GM12878 (cell line): ENCODE measurements around the gene CD82. TPM values are rescaled to one million over a fixed set of nuclear protein-coding genes. Genes with fewer than 3 reads are reported as not detected.

Experiments
- EZH2 ChIP-seq: IDR thresholded peaks from 2 replicates; pipeline ENCODE4 v1.6.1; 2012; ENCODE audit warnings: low read depth, mild to moderate bottlenecking, control low read depth, inconsistent platforms, low read length, borderline replicate concordance; ENCODE audit not compliant: control insufficient read depth
- FOS ChIP-seq: IDR thresholded peaks from 3 replicates; pipeline ENCODE4 v1.6.1; 2011; ENCODE audit warnings: borderline replicate concordance; ENCODE audit not compliant: insufficient read length; ENCODE audit errors: extremely low read depth
- HDGF ChIP-seq: fragments of 450-650 bp; IDR thresholded peaks from 2 replicates; pipeline ENCODE4 v1.6.1; 2016; ENCODE audit warnings: antibody characterized with exemption
- KLF5 ChIP-seq: fragments of 450-650 bp; IDR thresholded peaks from 2 replicates; pipeline ENCODE4 v1.6.1; 2014; ENCODE audit warnings: mild to moderate bottlenecking; ENCODE audit not compliant: partially characterized antibody
- NFXL1 ChIP-seq: fragments of 450-650 bp; IDR thresholded peaks from 2 replicates; pipeline ENCODE4 v1.6.1; 2017; ENCODE audit warnings: antibody characterized with exemption, mild to moderate bottlenecking, borderline replicate concordance
- NR2C2 ChIP-seq: IDR thresholded peaks from 2 replicates; pipeline ENCODE4 v1.6.1; 2011; ENCODE audit warnings: borderline replicate concordance, low read depth; ENCODE audit not compliant: control insufficient read depth, insufficient read length
- POLR2A ChIP-seq: IDR thresholded peaks from 2 replicates; pipeline ENCODE4 v1.6.1; 2011; ENCODE audit warnings: low read depth, mild to moderate bottlenecking, low read length
- RAD51 ChIP-seq: fragments of 450-650 bp; IDR thresholded peaks from 2 replicates; pipeline ENCODE4 v1.6.1; 2016; ENCODE audit warnings: moderate library complexity, mild to moderate bottlenecking, inconsistent platforms
- SMAD1 ChIP-seq: fragments of 450-650 bp; IDR thresholded peaks from 2 replicates; pipeline ENCODE4 v1.6.1; 2018; ENCODE audit warnings: mild to moderate bottlenecking, low read depth; ENCODE audit not compliant: partially characterized antibody
- SP1 ChIP-seq: IDR thresholded peaks from one replicate; pipeline ENCODE4 v1.6.1; 2011; ENCODE audit warnings: low read depth, low read length
- SREBF2 ChIP-seq: IDR thresholded peaks from 2 replicates; pipeline ENCODE4 v1.6.1; 2012; ENCODE audit warnings: mild to moderate bottlenecking, low read length
- SUPT20H ChIP-seq: IDR thresholded peaks from 2 replicates; pipeline ENCODE4 v1.6.1; 2011; ENCODE audit warnings: low read depth, mild to moderate bottlenecking, low read length, moderate library complexity, borderline replicate concordance; ENCODE audit not compliant: control insufficient read depth
- TARDBP ChIP-seq: IDR thresholded peaks from 2 replicates; pipeline ENCODE4 v1.6.1; 2016; ENCODE audit warnings: borderline replicate concordance
- TBL1XR1 ChIP-seq: IDR thresholded peaks from 2 replicates; pipeline ENCODE4 v1.6.1; 2012; ENCODE audit warnings: low read depth, low read length, improper control_type of control experiment
- WRNIP1 ChIP-seq: IDR thresholded peaks from 2 replicates; pipeline ENCODE4 v1.6.1; 2011; ENCODE audit warnings: low read depth, low read length, improper control_type of control experiment, borderline replicate concordance
- polyA plus RNA-seq, 11 experiments: library from polyadenylated mRNA; depleted of rRNA in 4 of 11; unstranded in 6 of 11; stranded (reverse) in 5 of 11; fragments of >200 nt; fragmentation: Nextera tagmentation in 4 of 11; fragmentation: Illumina TruSeq in 1 of 11; extraction: Ambion mirVana in 4 of 11; extraction: Trizol in 1 of 11; gene quantifications; 1 replicate in 1 of 11; 2 replicates in 10 of 11; pipeline versions ENCODE4 v1.2.1 to v1.2.3, GENCODE V29; 2011 to 2016; ENCODE audit warnings: inconsistent platforms in 2 of 11, missing spikeins in 2 of 11, low read depth in 1 of 11
- total RNA-seq, 4 experiments: library from RNA; depleted of rRNA in 3 of 4; stranded (reverse); fragments of >200 nt in 3 of 4; fragmentation: Illumina TruSeq in 1 of 4; extraction: Trizol in 1 of 4; gene quantifications; 2 replicates each; pipeline versions ENCODE4 v1.2.1 to v1.2.3, GENCODE V29; 2013 to 2021
- TF ChIP-seq, protein P1 (sequence below): IDR thresholded peaks from 2 replicates; pipeline ENCODE4 v1.6.1; 2012; ENCODE audit warnings: improper control_type of control experiment, low read depth, low read length; ENCODE audit not compliant: insufficient replicate concordance
- TF ChIP-seq, protein P2 (sequence below): IDR thresholded peaks from 2 replicates; pipeline ENCODE4 v1.6.1; 2012; ENCODE audit warnings: low read length, inconsistent platforms
- TF ChIP-seq, protein P3 (sequence below): fragments of 450-650 bp; IDR thresholded peaks from 2 replicates; pipeline ENCODE4 v1.6.1; 2017; ENCODE audit warnings: low read depth, mild to moderate bottlenecking, moderate library complexity
- TF ChIP-seq, protein P4 (sequence below): IDR thresholded peaks from 2 replicates; pipeline ENCODE4 v1.6.1; 2012; ENCODE audit warnings: low read depth, low read length, improper control_type of control experiment
- TF ChIP-seq, protein P5 (sequence below): IDR thresholded peaks from 2 replicates; pipeline ENCODE4 v1.6.1; 2011; ENCODE audit warnings: borderline replicate concordance, low read depth, mild to moderate bottlenecking, moderate library complexity, low read length; ENCODE audit not compliant: insufficient read depth, poor library complexity, severe bottlenecking

The CD82 gene
- total and polyA plus RNA-seq, 10 of the 15 experiments (the other 5 are each of a cell fraction or from before 2014, with no cell fraction given): 5.2 to 180 (median 84.7) TPM

DNA sequence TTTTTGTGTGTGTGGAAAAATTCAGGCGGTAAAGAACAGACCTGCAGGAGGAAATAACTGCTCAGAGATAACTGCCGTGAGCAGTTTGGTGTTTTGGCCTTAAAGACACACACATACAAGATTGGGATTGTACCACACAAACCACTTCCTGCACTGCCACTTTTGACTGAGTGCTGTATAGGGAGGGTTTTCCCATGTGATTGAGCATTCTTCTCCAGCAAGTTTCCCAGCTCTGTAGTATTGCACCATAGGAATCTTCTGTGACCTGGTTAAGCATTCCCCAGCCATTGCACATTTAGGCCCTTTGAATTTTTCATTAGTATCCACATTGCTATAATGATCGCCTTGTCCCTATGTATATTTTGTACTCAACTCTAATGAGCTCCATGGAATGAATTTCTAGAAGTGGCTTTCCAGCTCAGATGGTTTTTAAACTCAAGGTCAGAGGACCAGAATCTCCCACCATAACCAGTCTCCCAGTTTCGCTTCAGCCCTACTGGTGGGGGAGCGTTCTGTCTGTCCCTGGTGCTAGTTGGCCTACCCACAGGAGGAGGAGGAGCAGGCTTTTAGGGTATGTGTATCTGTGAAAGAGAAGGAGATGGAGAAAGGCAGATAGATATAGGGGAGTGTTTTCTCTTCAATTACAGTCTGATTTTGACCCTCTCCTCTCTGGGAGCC is 9.3 kb downstream of the CD82 start (continued):
- TF ChIP-seq, protein P1, sequence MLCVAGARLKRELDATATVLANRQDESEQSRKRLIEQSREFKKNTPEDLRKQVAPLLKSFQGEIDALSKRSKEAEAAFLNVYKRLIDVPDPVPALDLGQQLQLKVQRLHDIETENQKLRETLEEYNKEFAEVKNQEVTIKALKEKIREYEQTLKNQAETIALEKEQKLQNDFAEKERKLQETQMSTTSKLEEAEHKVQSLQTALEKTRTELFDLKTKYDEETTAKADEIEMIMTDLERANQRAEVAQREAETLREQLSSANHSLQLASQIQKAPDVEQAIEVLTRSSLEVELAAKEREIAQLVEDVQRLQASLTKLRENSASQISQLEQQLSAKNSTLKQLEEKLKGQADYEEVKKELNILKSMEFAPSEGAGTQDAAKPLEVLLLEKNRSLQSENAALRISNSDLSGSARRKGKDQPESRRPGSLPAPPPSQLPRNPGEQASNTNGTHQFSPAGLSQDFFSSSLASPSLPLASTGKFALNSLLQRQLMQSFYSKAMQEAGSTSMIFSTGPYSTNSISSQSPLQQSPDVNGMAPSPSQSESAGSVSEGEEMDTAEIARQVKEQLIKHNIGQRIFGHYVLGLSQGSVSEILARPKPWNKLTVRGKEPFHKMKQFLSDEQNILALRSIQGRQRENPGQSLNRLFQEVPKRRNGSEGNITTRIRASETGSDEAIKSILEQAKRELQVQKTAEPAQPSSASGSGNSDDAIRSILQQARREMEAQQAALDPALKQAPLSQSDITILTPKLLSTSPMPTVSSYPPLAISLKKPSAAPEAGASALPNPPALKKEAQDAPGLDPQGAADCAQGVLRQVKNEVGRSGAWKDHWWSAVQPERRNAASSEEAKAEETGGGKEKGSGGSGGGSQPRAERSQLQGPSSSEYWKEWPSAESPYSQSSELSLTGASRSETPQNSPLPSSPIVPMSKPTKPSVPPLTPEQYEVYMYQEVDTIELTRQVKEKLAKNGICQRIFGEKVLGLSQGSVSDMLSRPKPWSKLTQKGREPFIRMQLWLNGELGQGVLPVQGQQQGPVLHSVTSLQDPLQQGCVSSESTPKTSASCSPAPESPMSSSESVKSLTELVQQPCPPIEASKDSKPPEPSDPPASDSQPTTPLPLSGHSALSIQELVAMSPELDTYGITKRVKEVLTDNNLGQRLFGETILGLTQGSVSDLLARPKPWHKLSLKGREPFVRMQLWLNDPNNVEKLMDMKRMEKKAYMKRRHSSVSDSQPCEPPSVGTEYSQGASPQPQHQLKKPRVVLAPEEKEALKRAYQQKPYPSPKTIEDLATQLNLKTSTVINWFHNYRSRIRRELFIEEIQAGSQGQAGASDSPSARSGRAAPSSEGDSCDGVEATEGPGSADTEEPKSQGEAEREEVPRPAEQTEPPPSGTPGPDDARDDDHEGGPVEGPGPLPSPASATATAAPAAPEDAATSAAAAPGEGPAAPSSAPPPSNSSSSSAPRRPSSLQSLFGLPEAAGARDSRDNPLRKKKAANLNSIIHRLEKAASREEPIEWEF: peak; percentile 80
- TF ChIP-seq, protein P2, sequence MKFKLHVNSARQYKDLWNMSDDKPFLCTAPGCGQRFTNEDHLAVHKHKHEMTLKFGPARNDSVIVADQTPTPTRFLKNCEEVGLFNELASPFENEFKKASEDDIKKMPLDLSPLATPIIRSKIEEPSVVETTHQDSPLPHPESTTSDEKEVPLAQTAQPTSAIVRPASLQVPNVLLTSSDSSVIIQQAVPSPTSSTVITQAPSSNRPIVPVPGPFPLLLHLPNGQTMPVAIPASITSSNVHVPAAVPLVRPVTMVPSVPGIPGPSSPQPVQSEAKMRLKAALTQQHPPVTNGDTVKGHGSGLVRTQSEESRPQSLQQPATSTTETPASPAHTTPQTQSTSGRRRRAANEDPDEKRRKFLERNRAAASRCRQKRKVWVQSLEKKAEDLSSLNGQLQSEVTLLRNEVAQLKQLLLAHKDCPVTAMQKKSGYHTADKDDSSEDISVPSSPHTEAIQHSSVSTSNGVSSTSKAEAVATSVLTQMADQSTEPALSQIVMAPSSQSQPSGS: 0 out of 2 replicates have a peak, but pooled peaks have one; percentile 17
- TF ChIP-seq SUPT20H (no peak), NFXL1 (no peak), SREBF2 (no peak), HDGF (no peak), RAD51 (no peak), KLF5 (no peak), FOS (no peak), WRNIP1 (no peak), EZH2 (no peak), SP1 (no peak), NR2C2 (no peak), POLR2A (no peak), TBL1XR1 (no peak), TARDBP (no peak), SMAD1 (no peak)
- TF ChIP-seq, protein P3, sequence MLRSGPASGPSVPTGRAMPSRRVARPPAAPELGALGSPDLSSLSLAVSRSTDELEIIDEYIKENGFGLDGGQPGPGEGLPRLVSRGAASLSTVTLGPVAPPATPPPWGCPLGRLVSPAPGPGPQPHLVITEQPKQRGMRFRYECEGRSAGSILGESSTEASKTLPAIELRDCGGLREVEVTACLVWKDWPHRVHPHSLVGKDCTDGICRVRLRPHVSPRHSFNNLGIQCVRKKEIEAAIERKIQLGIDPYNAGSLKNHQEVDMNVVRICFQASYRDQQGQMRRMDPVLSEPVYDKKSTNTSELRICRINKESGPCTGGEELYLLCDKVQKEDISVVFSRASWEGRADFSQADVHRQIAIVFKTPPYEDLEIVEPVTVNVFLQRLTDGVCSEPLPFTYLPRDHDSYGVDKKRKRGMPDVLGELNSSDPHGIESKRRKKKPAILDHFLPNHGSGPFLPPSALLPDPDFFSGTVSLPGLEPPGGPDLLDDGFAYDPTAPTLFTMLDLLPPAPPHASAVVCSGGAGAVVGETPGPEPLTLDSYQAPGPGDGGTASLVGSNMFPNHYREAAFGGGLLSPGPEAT: peak; percentile 67; the same call in 1 of the 2 replicates
- TF ChIP-seq, protein P4, sequence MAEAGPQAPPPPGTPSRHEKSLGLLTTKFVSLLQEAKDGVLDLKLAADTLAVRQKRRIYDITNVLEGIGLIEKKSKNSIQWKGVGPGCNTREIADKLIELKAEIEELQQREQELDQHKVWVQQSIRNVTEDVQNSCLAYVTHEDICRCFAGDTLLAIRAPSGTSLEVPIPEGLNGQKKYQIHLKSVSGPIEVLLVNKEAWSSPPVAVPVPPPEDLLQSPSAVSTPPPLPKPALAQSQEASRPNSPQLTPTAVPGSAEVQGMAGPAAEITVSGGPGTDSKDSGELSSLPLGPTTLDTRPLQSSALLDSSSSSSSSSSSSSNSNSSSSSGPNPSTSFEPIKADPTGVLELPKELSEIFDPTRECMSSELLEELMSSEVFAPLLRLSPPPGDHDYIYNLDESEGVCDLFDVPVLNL: no peak
- TF ChIP-seq, protein P5, sequence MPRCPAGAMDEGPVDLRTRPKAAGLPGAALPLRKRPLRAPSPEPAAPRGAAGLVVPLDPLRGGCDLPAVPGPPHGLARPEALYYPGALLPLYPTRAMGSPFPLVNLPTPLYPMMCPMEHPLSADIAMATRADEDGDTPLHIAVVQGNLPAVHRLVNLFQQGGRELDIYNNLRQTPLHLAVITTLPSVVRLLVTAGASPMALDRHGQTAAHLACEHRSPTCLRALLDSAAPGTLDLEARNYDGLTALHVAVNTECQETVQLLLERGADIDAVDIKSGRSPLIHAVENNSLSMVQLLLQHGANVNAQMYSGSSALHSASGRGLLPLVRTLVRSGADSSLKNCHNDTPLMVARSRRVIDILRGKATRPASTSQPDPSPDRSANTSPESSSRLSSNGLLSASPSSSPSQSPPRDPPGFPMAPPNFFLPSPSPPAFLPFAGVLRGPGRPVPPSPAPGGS: no peak
